Measurements from ENCODE around the gene MAGEA9. TPM values are rescaled to one million over a fixed set of nuclear protein-coding genes. Genes with fewer than 3 reads are reported as not detected.
"Not testable (repeated sequence)": the region's sequence is repeated elsewhere in the genome, so short reads cannot be mapped to it uniquely, and the experiment has no call there.

Gene MAGEA9
- total and polyA plus RNA-seq, 12 donors, result not detected

DNA sequence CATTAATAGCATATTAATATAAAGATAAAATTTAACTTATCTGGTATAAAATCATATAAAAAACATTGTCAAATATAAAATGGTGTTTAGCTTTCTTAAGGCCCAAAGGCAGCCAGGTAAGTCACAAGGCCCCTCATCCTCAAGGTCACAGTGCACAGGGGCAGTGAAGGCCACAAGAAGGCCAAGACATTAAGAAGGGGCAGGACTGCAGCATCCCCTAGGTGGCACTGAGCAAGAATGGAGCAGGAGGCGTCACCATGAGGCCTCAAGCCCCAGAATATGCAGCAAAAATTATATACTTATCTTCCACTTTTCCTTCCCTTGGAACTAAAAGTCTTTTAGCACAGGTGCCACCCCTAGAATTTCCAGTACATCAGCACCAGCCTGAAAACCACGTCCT lies 49.7 kb downstream of the MAGEA9 start:
- ATAC-seq, result no peak
- Histone ChIP-seq H3K4me3 (no peak overlapping the region), H3K36me3 (no peaks in the 10 kb centered on the region), H3K27ac (no peak overlapping the region), H3K9me3 (no peaks in the 10 kb centered on the region), H3K27me3 (peaks cover 0 to 71% (median 0%) of the 10 kb centered on the region in 7 donors), H3K4me1 (no peaks in the 10 kb centered on the region)
- TF ChIP-seq, protein P1, sequence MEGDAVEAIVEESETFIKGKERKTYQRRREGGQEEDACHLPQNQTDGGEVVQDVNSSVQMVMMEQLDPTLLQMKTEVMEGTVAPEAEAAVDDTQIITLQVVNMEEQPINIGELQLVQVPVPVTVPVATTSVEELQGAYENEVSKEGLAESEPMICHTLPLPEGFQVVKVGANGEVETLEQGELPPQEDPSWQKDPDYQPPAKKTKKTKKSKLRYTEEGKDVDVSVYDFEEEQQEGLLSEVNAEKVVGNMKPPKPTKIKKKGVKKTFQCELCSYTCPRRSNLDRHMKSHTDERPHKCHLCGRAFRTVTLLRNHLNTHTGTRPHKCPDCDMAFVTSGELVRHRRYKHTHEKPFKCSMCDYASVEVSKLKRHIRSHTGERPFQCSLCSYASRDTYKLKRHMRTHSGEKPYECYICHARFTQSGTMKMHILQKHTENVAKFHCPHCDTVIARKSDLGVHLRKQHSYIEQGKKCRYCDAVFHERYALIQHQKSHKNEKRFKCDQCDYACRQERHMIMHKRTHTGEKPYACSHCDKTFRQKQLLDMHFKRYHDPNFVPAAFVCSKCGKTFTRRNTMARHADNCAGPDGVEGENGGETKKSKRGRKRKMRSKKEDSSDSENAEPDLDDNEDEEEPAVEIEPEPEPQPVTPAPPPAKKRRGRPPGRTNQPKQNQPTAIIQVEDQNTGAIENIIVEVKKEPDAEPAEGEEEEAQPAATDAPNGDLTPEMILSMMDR (IDR thresholded peaks at IDR 0.05), result no peak
- DNase-seq, result no peak
- whole genome bisulfite sequencing, 2 donors, result 93 to 96% methylated on average over 2 of the region's 2 CpGs
- intact Hi-C loops (cut with DNase I), result no loop called here

DNA sequence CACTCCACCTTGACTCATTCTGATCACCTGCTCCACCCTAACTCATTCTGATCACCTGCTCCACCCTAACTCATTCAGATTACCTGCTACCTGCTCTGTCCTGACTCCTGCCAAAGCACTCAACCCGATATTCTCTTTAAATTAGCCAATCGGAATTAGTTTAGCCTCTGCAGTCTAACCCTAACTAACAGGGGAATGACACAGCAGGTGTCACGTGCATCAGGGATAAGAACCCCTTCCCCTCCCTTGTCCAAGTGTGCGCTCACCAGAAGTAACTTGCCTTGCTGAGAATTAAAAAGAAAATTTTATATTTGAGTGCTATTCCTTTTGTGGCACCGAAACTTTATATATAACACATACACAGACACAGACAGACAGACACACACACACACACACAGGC lies 55.0 kb downstream of the MAGEA9 start:
- WGBS, 2 donors, result 55 to 63% methylated on average over 5 of the region's 5 CpGs
- H3K4me1 ChIP-seq; DNase-seq; H3K36me3 ChIP-seq; H3K27ac ChIP-seq; ATAC-seq; H3K4me3 ChIP-seq; intact Hi-C loops (cut with DNase I); H3K9me3 ChIP-seq: not testable (repeated sequence)
- H3K27me3 ChIP-seq, result peaks cover 0 to 31% (median 0%) of the 10 kb centered on the region in 7 donors

DNA sequence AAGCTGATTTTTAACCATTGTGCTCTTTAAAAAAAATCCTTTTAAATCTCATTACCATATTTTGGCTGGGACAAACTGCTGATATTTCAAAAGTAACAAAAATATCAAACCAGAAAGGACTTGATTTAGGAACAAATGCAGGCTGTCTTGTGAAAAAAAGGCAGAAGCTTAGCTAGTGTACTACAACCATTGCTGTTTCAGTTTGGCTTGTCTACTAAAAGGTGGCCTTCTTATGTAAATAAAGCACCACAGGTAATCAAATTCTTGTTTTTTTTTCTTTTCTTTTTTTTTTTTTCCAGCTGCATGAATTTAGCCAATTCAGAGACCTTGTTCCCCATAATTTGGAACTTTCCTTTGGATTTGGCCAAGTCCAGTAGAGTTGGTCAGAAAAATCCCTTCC lies 55.4 kb downstream of the MAGEA9 start:
- H3K4me3 ChIP-seq, result no peak overlapping the region
- TF ChIP-seq, protein P1 (IDR thresholded peaks at IDR 0.05), result no peak
- H3K27me3 ChIP-seq, result peaks cover 0 to 29% (median 0%) of the 10 kb centered on the region in 7 donors
- no peak for ATAC-seq
- intact Hi-C loops (cut with DNase I), result no loop called here
- H3K36me3 ChIP-seq, result no peaks in the 10 kb centered on the region
- H3K9me3 ChIP-seq, result no peaks in the 10 kb centered on the region
- H3K27ac ChIP-seq, result no peak overlapping the region
- no peaks in the 10 kb centered on the region for H3K4me1 ChIP-seq
- DNase-seq, result no peak

Other genes with a start within 250 kb of the MAGEA9 start
- 10 to 100 TPM; 20.6 to 35.8 (median 26.1) TPM for gene EOLA1, start 240.9 kb upstream of the MAGEA9 start, total RNA-seq
- 10 to 100 TPM; 21.0 to 37.7 TPM for gene EOLA1, start 240.9 kb upstream of the MAGEA9 start, polyA plus RNA-seq
- gene HSFX3, start 232.0 kb upstream of the MAGEA9 start, total RNA-seq, result under 1 TPM in 2 of 10 donors, not detected in 8; 0.21 to 0.31 TPM
- gene HSFX3, start 232.0 kb upstream of the MAGEA9 start, polyA plus RNA-seq, result under 1 TPM in 1 of 2 donors, not detected in 1; 0.12 TPM
- gene MAGEA9B, start 194.5 kb upstream of the MAGEA9 start, total RNA-seq, result not detected
- not detected for gene MAGEA9B, start 194.5 kb upstream of the MAGEA9 start, polyA plus RNA-seq
- gene HSFX2, start 186.6 kb upstream of the MAGEA9 start, total RNA-seq, result 1 to 10 TPM in 3 of 10 donors, under 1 TPM in 3, not detected in 4; 0.22 to 2.2 (median 0.78) TPM
- gene HSFX2, start 186.6 kb upstream of the MAGEA9 start, polyA plus RNA-seq, result 1 to 10 TPM in 1 of 2 donors, under 1 TPM in 1; 0.70 to 2.3 TPM
- 10 to 100 TPM; 27.1 to 42.8 (median 34.5) TPM for gene TMEM185A, start 150.1 kb upstream of the MAGEA9 start, total RNA-seq
- 10 to 100 TPM; 12.7 to 15.0 TPM for gene TMEM185A, start 150.1 kb upstream of the MAGEA9 start, polyA plus RNA-seq
- not detected for gene MAGEA11, start 69.9 kb upstream of the MAGEA9 start, total RNA-seq
- gene MAGEA11, start 69.9 kb upstream of the MAGEA9 start, polyA plus RNA-seq, result not detected
- 1 to 10 TPM in 9 of 10 donors, under 1 TPM in 1; 0.51 to 3.3 (median 2.6) TPM for gene HSFX1, start 7.9 kb upstream of the MAGEA9 start, total RNA-seq
- gene HSFX1, start 7.9 kb upstream of the MAGEA9 start, polyA plus RNA-seq, result under 1 TPM; 0.58 to 0.66 TPM
- not detected for gene MAGEA8, start 99.3 kb downstream of the MAGEA9 start, total RNA-seq
- not detected for gene MAGEA8, start 99.3 kb downstream of the MAGEA9 start, polyA plus RNA-seq
- gene HSFX4, start 147.6 kb downstream of the MAGEA9 start, total RNA-seq, result not detected
- gene HSFX4, start 147.6 kb downstream of the MAGEA9 start, polyA plus RNA-seq, result under 1 TPM in 1 of 2 donors, not detected in 1; 0.07 TPM
- 10 to 100 TPM; 19.0 to 28.2 (median 23.9) TPM for gene EOLA2, start 156.6 kb downstream of the MAGEA9 start, total RNA-seq
- 10 to 100 TPM; 16.4 to 39.2 TPM for gene EOLA2, start 156.6 kb downstream of the MAGEA9 start, polyA plus RNA-seq

Data from heart right ventricle (tissue), 16 donors.